Mesenchymal stem cell (in vitro differentiated cells and primary cell): ENCODE measurements around the gene MAPKAP1.

Experiments
- DNase-seq: peaks from one replicate; pipeline ENCODE4 v3.0.0-alpha.2; 2013
- H2AFZ ChIP-seq: one replicate; pipeline ENCODE4 v1.6.1; 2013; ENCODE audit warnings: low read depth, mild to moderate bottlenecking, control low read depth, inconsistent platforms, low read length, moderate library complexity
- H2AK5ac ChIP-seq: 2 replicates; pipeline ENCODE4 v1.6.1; 2013; ENCODE audit warnings: low read length, moderate library complexity, mild to moderate bottlenecking, inconsistent platforms; ENCODE audit not compliant: severe bottlenecking
- H2BK120ac ChIP-seq: one replicate; pipeline ENCODE4 v1.6.1; 2013; ENCODE audit warnings: low read depth, mild to moderate bottlenecking, inconsistent platforms, low read length, moderate library complexity
- H2BK12ac ChIP-seq, 2 experiments: one replicate each; pipeline ENCODE4 v1.6.1; 2013; ENCODE audit warnings: inconsistent platforms in 2 of 2, low read length in 2 of 2, mild to moderate bottlenecking in 2 of 2, moderate library complexity in 2 of 2, control low read depth in 1 of 2
- H2BK15ac ChIP-seq: one replicate; pipeline ENCODE4 v1.6.1; 2013; ENCODE audit warnings: mild to moderate bottlenecking, low read depth, inconsistent platforms; ENCODE audit not compliant: poor library complexity, severe bottlenecking
- H2BK5ac ChIP-seq: 2 replicates; pipeline ENCODE4 v1.6.1; 2013; ENCODE audit warnings: low read depth, mild to moderate bottlenecking, low read length, control low read depth, inconsistent platforms; ENCODE audit not compliant: poor library complexity, severe bottlenecking
- H3K14ac ChIP-seq, 2 experiments: one replicate each; pipeline ENCODE4 v1.6.1; 2013; ENCODE audit warnings: inconsistent platforms in 2 of 2, low read length in 2 of 2, control low read depth in 1 of 2, mild to moderate bottlenecking in 1 of 2, moderate library complexity in 1 of 2
- H3K18ac ChIP-seq, 2 experiments: one replicate each; pipeline ENCODE4 v1.6.1; 2013; ENCODE audit warnings: inconsistent platforms in 2 of 2, low read length in 2 of 2, control low read depth in 1 of 2, low read depth in 1 of 2, mild to moderate bottlenecking in 1 of 2
- H3K23ac ChIP-seq, 2 experiments: one replicate each; pipeline ENCODE4 v1.6.1; 2013; ENCODE audit warnings: inconsistent platforms in 2 of 2, low read length in 2 of 2, mild to moderate bottlenecking in 2 of 2, moderate library complexity in 2 of 2, control low read depth in 1 of 2
- H3K27ac ChIP-seq: 2 replicates; pipeline ENCODE4 v1.5.1; 2013; ENCODE audit warnings: mild to moderate bottlenecking, moderate library complexity, low read length, control low read depth, inconsistent platforms; ENCODE audit not compliant: poor library complexity, severe bottlenecking
- H3K27me3 ChIP-seq, 2 experiments: 2 replicates each; pipeline versions ENCODE4 v1.6.1 to v1.7.0; 2013; ENCODE audit warnings: low read length in 2 of 2, mild to moderate bottlenecking in 2 of 2, moderate library complexity in 2 of 2, control low read depth in 1 of 2, inconsistent platforms in 1 of 2; ENCODE audit not compliant: control insufficient read depth in 1 of 2, insufficient read depth in 1 of 2
- H3K36me3 ChIP-seq, 2 experiments: 2 replicates each; pipeline versions ENCODE4 v1.6.1 to v1.7.0; 2013; ENCODE audit warnings: low read length in 2 of 2, control low read depth in 1 of 2, inconsistent platforms in 1 of 2, low read depth in 1 of 2, mild to moderate bottlenecking in 1 of 2; ENCODE audit not compliant: insufficient read depth in 2 of 2, control insufficient read depth in 1 of 2
- H3K4ac ChIP-seq, 2 experiments: one replicate each; pipeline ENCODE4 v1.6.1; 2013; ENCODE audit warnings: inconsistent platforms in 2 of 2, low read length in 2 of 2, mild to moderate bottlenecking in 2 of 2, moderate library complexity in 2 of 2, control low read depth in 1 of 2, low read depth in 1 of 2
- H3K4me1 ChIP-seq: 2 replicates; pipeline ENCODE4 v1.6.1; 2013; ENCODE audit warnings: low read depth, low read length, control low read depth; ENCODE audit not compliant: control insufficient read depth, insufficient read depth
- H3K4me2 ChIP-seq: 2 replicates; pipeline ENCODE4 v1.6.1; 2013; ENCODE audit warnings: low read length, mild to moderate bottlenecking, inconsistent platforms; ENCODE audit not compliant: poor library complexity, severe bottlenecking
- H3K4me3 ChIP-seq, 2 experiments: 2 replicates each; pipeline versions ENCODE4 v1.5.1 to v1.7.0; 2013; ENCODE audit warnings: low read length in 2 of 2, mild to moderate bottlenecking in 2 of 2, control low read depth in 1 of 2, low read depth in 1 of 2; ENCODE audit not compliant: insufficient read depth in 1 of 2
- H3K79me1 ChIP-seq: replicated peaks from 2 replicates; pipeline ENCODE4 v1.6.1; 2013; ENCODE audit warnings: mild to moderate bottlenecking, control low read depth, low read length, inconsistent platforms; ENCODE audit not compliant: poor library complexity, severe bottlenecking
- H3K9ac ChIP-seq: 2 replicates; pipeline ENCODE4 v1.7.0; 2013; ENCODE audit warnings: mild to moderate bottlenecking, low read length, moderate library complexity
- H3K9me3 ChIP-seq: 2 replicates; pipeline ENCODE4 v1.7.0; 2013; ENCODE audit warnings: mild to moderate bottlenecking, low read length; ENCODE audit not compliant: control insufficient read depth
- H4K8ac ChIP-seq: one replicate; pipeline ENCODE4 v1.6.1; 2013; ENCODE audit warnings: inconsistent platforms, mild to moderate bottlenecking, low read length, moderate library complexity
- H4K91ac ChIP-seq: one replicate; pipeline ENCODE4 v1.6.1; 2013; ENCODE audit warnings: mild to moderate bottlenecking, low read length, inconsistent platforms
- WGBS: methylation state at CpG from one replicate; pipeline ENCODE4 v1.1.7; 2013; ENCODE audit warnings: mixed read lengths; 5-methylcytosine and 5-hydroxymethylcytosine counted together

Gene MAPKAP1

GRCh38 chr9:125522328-125522725, 184.7 kb downstream of the MAPKAP1 start:
- no peak overlapping the region for H4K91ac ChIP-seq
- H3K4me3 ChIP-seq: peak overlapping the region in 1 of 2 experiments; percentile 48
- H3K79me1 ChIP-seq: peaks cover 19% of the 10 kb centered on the region
- H3K4me1 ChIP-seq: peaks cover 12% of the 10 kb centered on the region
- H3K18ac ChIP-seq: peak overlapping the region; percentile 47 to 50
- H2AFZ ChIP-seq: no peak overlapping the region
- DNase-seq: peak; percentile 61
- peak overlapping the region; percentile 57 for H2AK5ac ChIP-seq
- H3K4me2 ChIP-seq: no peak overlapping the region
- H3K14ac ChIP-seq: peak overlapping the region in 1 of 2 experiments; percentile 68
- no peak overlapping the region for H2BK120ac ChIP-seq
- H3K4ac ChIP-seq: peak overlapping the region in 1 of 2 experiments; percentile 76
- no peak overlapping the region for H3K23ac ChIP-seq
- H3K9me3 ChIP-seq: no peaks in the 10 kb centered on the region
- peak overlapping the region; percentile 98 for H3K27ac ChIP-seq
- peak overlapping the region; percentile 21 for H2BK5ac ChIP-seq
- H2BK12ac ChIP-seq: peak overlapping the region in 1 of 2 experiments; percentile 81
- peaks cover 0 to 11% of the 10 kb centered on the region in 2 experiments for H3K36me3 ChIP-seq
- H2BK15ac ChIP-seq: no peak overlapping the region
- H3K27me3 ChIP-seq: no peaks in the 10 kb centered on the region
- no peak overlapping the region for H4K8ac ChIP-seq
- 72% methylated on average over 5 of the region's 5 CpGs for WGBS
- peak overlapping the region; percentile 86 for H3K9ac ChIP-seq

GRCh38 chr9:125521462-125522327, 185.3 kb downstream of the MAPKAP1 start:
- Histone ChIP-seq H2BK120ac (no peak overlapping the region), H3K27ac (peak overlapping the region; percentile 98), H3K14ac (no peak overlapping the region), H3K9me3 (no peaks in the 10 kb centered on the region), H2AK5ac (peak overlapping the region; percentile 67), H3K23ac (no peak overlapping the region), H3K4me3 (peak overlapping the region in 1 of 2 experiments; percentile 48), H3K36me3 (peaks cover 0 to 16% of the 10 kb centered on the region in 2 experiments), H2BK12ac (peak overlapping the region in 1 of 2 experiments; percentile 75), H4K91ac (peak overlapping the region; percentile 66), H3K18ac (peak overlapping the region; percentile 80 to 91), H2BK15ac (no peak overlapping the region), H3K4ac (peak overlapping the region; percentile 70 to 80), H3K4me2 (peak overlapping the region; percentile 33), H3K27me3 (no peaks in the 10 kb centered on the region), H4K8ac (peak overlapping the region; percentile 80), H3K9ac (peak overlapping the region; percentile 86), H2BK5ac (peak overlapping the region; percentile 21), H3K79me1 (peaks cover 19% of the 10 kb centered on the region), H2AFZ (no peak overlapping the region), H3K4me1 (peaks cover 12% of the 10 kb centered on the region)
- 0% methylated on average over 2 of the region's 3 CpGs for WGBS
- peak; percentile 81 for DNase-seq

GRCh38 chr9:125519734-125520133, 187.3 kb downstream of the MAPKAP1 start:
- Histone ChIP-seq H3K4ac (no peak overlapping the region), H2BK15ac (no peak overlapping the region), H3K9me3 (no peaks in the 10 kb centered on the region), H2AK5ac (no peak overlapping the region), H3K27me3 (no peaks in the 10 kb centered on the region), H2BK12ac (no peak overlapping the region), H3K9ac (no peak overlapping the region), H3K4me1 (peaks cover 8% of the 10 kb centered on the region), H2AFZ (no peak overlapping the region), H3K36me3 (peaks cover 0 to 16% of the 10 kb centered on the region in 2 experiments), H4K91ac (no peak overlapping the region), H2BK5ac (no peak overlapping the region), H3K18ac (no peak overlapping the region), H3K14ac (no peak overlapping the region), H3K79me1 (peaks cover 20% of the 10 kb centered on the region), H3K4me3 (no peak overlapping the region), H3K27ac (no peak overlapping the region), H2BK120ac (no peak overlapping the region), H3K23ac (no peak overlapping the region), H3K4me2 (no peak overlapping the region), H4K8ac (no peak overlapping the region)
- 97% methylated on average over 3 of the region's 3 CpGs for WGBS
- no peak for DNase-seq

GRCh38 chr9:125517577-125517976, 189.4 kb downstream of the MAPKAP1 start:
- H4K91ac ChIP-seq: no peak overlapping the region
- no peak overlapping the region for H3K4me3 ChIP-seq
- DNase-seq: no peak
- H2BK120ac ChIP-seq: no peak overlapping the region
- H3K9me3 ChIP-seq: no peaks in the 10 kb centered on the region
- H3K4me1 ChIP-seq: peaks cover 9% of the 10 kb centered on the region
- no peak overlapping the region for H3K27ac ChIP-seq
- 92% methylated on average over 2 of the region's 4 CpGs for WGBS
- H3K36me3 ChIP-seq: peaks cover 0 to 16% of the 10 kb centered on the region in 2 experiments
- no peak overlapping the region for H2AK5ac ChIP-seq
- H2BK12ac ChIP-seq: no peak overlapping the region
- H3K14ac ChIP-seq: no peak overlapping the region
- no peak overlapping the region for H3K23ac ChIP-seq
- no peak overlapping the region for H3K4me2 ChIP-seq
- H2BK5ac ChIP-seq: no peak overlapping the region
- H3K27me3 ChIP-seq: no peaks in the 10 kb centered on the region
- H2BK15ac ChIP-seq: no peak overlapping the region
- no peak overlapping the region for H4K8ac ChIP-seq
- no peak overlapping the region for H3K18ac ChIP-seq
- no peak overlapping the region for H3K9ac ChIP-seq
- peaks cover 23% of the 10 kb centered on the region for H3K79me1 ChIP-seq
- no peak overlapping the region for H2AFZ ChIP-seq
- no peak overlapping the region for H3K4ac ChIP-seq
